Astrocyte (in vitro differentiated cells and primary cell): ENCODE results near the gene CREB1.

Experiments
- EZH2 ChIP-seq: IDR thresholded peaks from 2 replicates; pipeline ENCODE4 v1.6.1; 2012; ENCODE audit warnings: mild to moderate bottlenecking, low read length, inconsistent platforms; ENCODE audit not compliant: insufficient read depth
- TF ChIP-seq, protein P1 (sequence below): IDR thresholded peaks from 2 replicates; pipeline ENCODE4 v1.5.1; 2011; ENCODE audit warnings: low read depth, mild to moderate bottlenecking, inconsistent platforms, low read length, moderate library complexity; ENCODE audit not compliant: insufficient read depth

DNA sequence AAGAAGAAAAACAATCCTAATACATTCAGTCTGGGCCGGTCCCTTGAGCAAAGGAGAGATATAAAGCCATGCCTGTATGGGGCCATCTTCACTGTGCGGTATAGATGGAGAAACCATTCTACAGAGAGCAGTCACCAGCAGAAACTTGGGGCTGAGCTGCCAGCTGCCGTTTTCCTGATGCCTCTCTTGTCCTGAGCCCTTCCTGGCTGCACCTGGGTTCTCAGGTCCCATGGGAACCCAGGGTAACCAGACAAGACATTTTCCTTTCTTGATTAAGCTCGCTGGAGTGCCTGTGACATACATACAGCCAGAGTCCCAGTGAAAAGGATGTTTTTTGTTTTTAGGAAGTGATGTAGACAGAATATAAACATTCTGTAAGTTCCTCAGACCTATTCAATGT, 100.7 kb downstream of the CREB1 start:
- TF ChIP-seq, protein P1, sequence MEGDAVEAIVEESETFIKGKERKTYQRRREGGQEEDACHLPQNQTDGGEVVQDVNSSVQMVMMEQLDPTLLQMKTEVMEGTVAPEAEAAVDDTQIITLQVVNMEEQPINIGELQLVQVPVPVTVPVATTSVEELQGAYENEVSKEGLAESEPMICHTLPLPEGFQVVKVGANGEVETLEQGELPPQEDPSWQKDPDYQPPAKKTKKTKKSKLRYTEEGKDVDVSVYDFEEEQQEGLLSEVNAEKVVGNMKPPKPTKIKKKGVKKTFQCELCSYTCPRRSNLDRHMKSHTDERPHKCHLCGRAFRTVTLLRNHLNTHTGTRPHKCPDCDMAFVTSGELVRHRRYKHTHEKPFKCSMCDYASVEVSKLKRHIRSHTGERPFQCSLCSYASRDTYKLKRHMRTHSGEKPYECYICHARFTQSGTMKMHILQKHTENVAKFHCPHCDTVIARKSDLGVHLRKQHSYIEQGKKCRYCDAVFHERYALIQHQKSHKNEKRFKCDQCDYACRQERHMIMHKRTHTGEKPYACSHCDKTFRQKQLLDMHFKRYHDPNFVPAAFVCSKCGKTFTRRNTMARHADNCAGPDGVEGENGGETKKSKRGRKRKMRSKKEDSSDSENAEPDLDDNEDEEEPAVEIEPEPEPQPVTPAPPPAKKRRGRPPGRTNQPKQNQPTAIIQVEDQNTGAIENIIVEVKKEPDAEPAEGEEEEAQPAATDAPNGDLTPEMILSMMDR, result no peak
- TF ChIP-seq EZH2, result no peak
